K562 (cell line): ENCODE results near the gene NELL1. TPM values are rescaled to one million over a fixed set of nuclear protein-coding genes. Genes with fewer than 3 reads are reported as not detected.

ENCODE experiments used
- ATAC-seq: fragments of 200-7000 bp; cut with Tn5 transposase; 3 replicates; pipeline ENCODE4 v1.9.1; 2020; ENCODE audit warnings: moderate library complexity
- BruUV-seq: library from RNA; stranded (reverse); fragments of 400-500 nt; replicated peaks from 2 replicates; lab custom pipeline; 2021; lab: Mats Ljungman, UMichigan
- CTCF ChIA-PET: fragments of 300-600 bp; formaldehyde crosslinking; extraction: SDS; loops from one replicate; lab custom pipeline; 2021; ENCODE audit warnings: low intra/inter-chr PET ratio; lab: Yijun Ruan, JAX
- POLR2A ChIA-PET: fragments of 300-600, 350-650 bp; sonication (Branson Sonifier 250); formaldehyde crosslinking; extraction: SDS; loops from one replicate; lab custom pipeline; 2021; ENCODE audit warnings: antibody characterized with exemption, inconsistent platforms; lab: Yijun Ruan, JAX
- DNase-seq, 4 experiments: peaks; one replicate each; pipeline versions ENCODE4 v3.0.0 to v3.0.0-alpha.2; 2011 to 2018; ENCODE audit warnings: low spot score in 3 of 4, mixed read lengths in 3 of 4; ENCODE audit errors: extremely low read depth in 1 of 4
- FAIRE-seq: peaks from 2 replicates; lab custom pipeline; 2011; peaks lifted over from hg19 to GRCh38; lab: Jason Lieb, UNC
- H2AFZ ChIP-seq: 2 replicates; pipeline ENCODE4 v1.6.0; 2011; ENCODE audit warnings: low read depth, low read length, control low read depth, inconsistent platforms
- H3K27ac ChIP-seq: fragments of 200-600 bp; 3 replicates; pipeline ENCODE4 v1.8.0; 2011; ENCODE audit warnings: low read depth, mild to moderate bottlenecking, control low read depth, inconsistent platforms, low read length, moderate library complexity, mixed read lengths; ENCODE audit errors: extremely low read depth
- H3K27me3 ChIP-seq, 2 experiments: fragments of 300-600 bp in 1 of 2; 2 replicates in 1 of 2; 3 replicates in 1 of 2; pipeline versions ENCODE4 v1.6.0 to v1.8.0; 2011; ENCODE audit warnings: inconsistent platforms in 2 of 2, low read length in 2 of 2, mild to moderate bottlenecking in 1 of 2, mixed read lengths in 1 of 2, moderate library complexity in 1 of 2; ENCODE audit not compliant: control insufficient read depth in 2 of 2, insufficient read depth in 2 of 2
- H3K36me3 ChIP-seq: fragments of 300-600 bp; 3 replicates; pipeline ENCODE4 v1.8.0; 2011; ENCODE audit warnings: mild to moderate bottlenecking, low read length, inconsistent platforms; ENCODE audit not compliant: control insufficient read depth, insufficient read depth
- H3K4me1 ChIP-seq, 2 experiments: fragments of 200-600 bp in 1 of 2; replicated peaks in 1 of 2; 2 replicates in 1 of 2; 3 replicates in 1 of 2; pipeline versions ENCODE4 v1.5.1 to v1.8.0; 2011; ENCODE audit warnings: inconsistent platforms in 2 of 2, low read length in 2 of 2, mild to moderate bottlenecking in 1 of 2, mixed read lengths in 1 of 2, moderate library complexity in 1 of 2; ENCODE audit not compliant: control insufficient read depth in 2 of 2, insufficient read depth in 2 of 2
- H3K4me2 ChIP-seq: 2 replicates; pipeline ENCODE4 v1.6.1; 2011; ENCODE audit warnings: low read length, control low read depth, inconsistent platforms, mixed read lengths; ENCODE audit not compliant: insufficient read depth
- H3K4me3 ChIP-seq: fragments of 200-600 bp; sonication (generic), shearing (Covaris generic); 2 replicates; pipeline ENCODE4 v1.5.1; 2016; ENCODE audit warnings: control low read depth, inconsistent platforms
- H3K79me2 ChIP-seq: fragments of 200-600 bp; 3 replicates; pipeline ENCODE4 v1.8.0; 2011; ENCODE audit warnings: low read length, inconsistent platforms; ENCODE audit not compliant: control insufficient read depth, insufficient read depth
- H3K9ac ChIP-seq, 2 experiments: 2 replicates each; pipeline versions ENCODE4 v1.6.0 to v1.6.1; 2011; ENCODE audit warnings: low read depth in 2 of 2, low read length in 2 of 2, control low read depth in 1 of 2, inconsistent platforms in 1 of 2, mild to moderate bottlenecking in 1 of 2, mixed read lengths in 1 of 2; ENCODE audit not compliant: insufficient read depth in 1 of 2
- H3K9me1 ChIP-seq: one replicate; pipeline ENCODE4 v1.6.0; 2011; ENCODE audit warnings: inconsistent platforms, mild to moderate bottlenecking, low read length, moderate library complexity; ENCODE audit not compliant: control insufficient read depth, insufficient read depth
- H3K9me3 ChIP-seq: replicated peaks from 2 replicates; pipeline ENCODE4 v1.5.1; 2011; ENCODE audit warnings: low read depth, low read length, inconsistent platforms; ENCODE audit not compliant: control insufficient read depth, insufficient read depth
- H4K20me1 ChIP-seq: replicated peaks from 2 replicates; pipeline ENCODE4 v1.6.1; 2011; ENCODE audit warnings: low read length, inconsistent platforms, mixed read lengths; ENCODE audit not compliant: control insufficient read depth, insufficient read depth
- BCOR ChIP-seq: fragments of 450-650 bp; IDR thresholded peaks from 2 replicates; pipeline ENCODE4 v1.6.1; 2016
- BMI1 ChIP-seq: fragments of 150-350 bp; IDR thresholded peaks from 2 replicates; pipeline ENCODE4 v1.6.1; 2014; ENCODE audit warnings: low read length
- HINFP ChIP-seq: fragments of 450-650 bp; conservative IDR thresholded peaks from 2 replicates; pipeline ENCODE4 v1.6.1; 2016; ENCODE audit warnings: missing genetic modification characterization, low read depth, mild to moderate bottlenecking, control low read depth, missing compliant biosample characterization
- KDM2B ChIP-seq: fragments of 250-450 bp; sonication (Bioruptor Pico); IDR thresholded peaks from 2 replicates; pipeline ENCODE4 v1.8.0; 2021; ENCODE audit warnings: mild to moderate bottlenecking, moderate library complexity
- MYNN ChIP-seq, 2 experiments: sonication (generic); formaldehyde crosslinking in 1 of 2; IDR thresholded peaks; 2 replicates each; pipeline versions ENCODE4 v1.5.0 to v1.6.1; 2016 to 2020; ENCODE audit warnings: antibody characterized with exemption in 1 of 2, missing genetic modification reagents in 1 of 2
- NR2F6 ChIP-seq: fragments of 450-650 bp; formaldehyde crosslinking; IDR thresholded peaks from 2 replicates; pipeline ENCODE4 v1.4.0; 2020; ENCODE audit warnings: mild to moderate bottlenecking
- OTX1 ChIP-seq: fragments of 450-650 bp; formaldehyde crosslinking; IDR thresholded peaks from 2 replicates; pipeline ENCODE4 v1.4.0; 2022; ENCODE audit warnings: mild to moderate bottlenecking
- PTTG1 ChIP-seq: fragments of 450-650 bp; IDR thresholded peaks from 2 replicates; pipeline ENCODE4 v1.6.1; 2016; ENCODE audit warnings: low read depth, mild to moderate bottlenecking, missing genetic modification characterization, missing compliant biosample characterization
- SMAD4 ChIP-seq: fragments of 250-450 bp; sonication (Bioruptor Pico); conservative IDR thresholded peaks from 2 replicates; pipeline ENCODE4 v1.8.0; 2021; ENCODE audit warnings: inconsistent platforms, mild to moderate bottlenecking, moderate library complexity
- TBP ChIP-seq: optimal IDR thresholded peaks from 2 replicates; pipeline ENCODE3; 2011; ENCODE audit warnings: low read depth, low read length, improper control_type of control experiment
- ZNF316 ChIP-seq: fragments of 450-650 bp; IDR thresholded peaks from 2 replicates; pipeline ENCODE4 v1.6.1; 2016
- ZNF395 ChIP-seq: fragments of 200-800 bp; sonication (Bioruptor generic); IDR thresholded peaks from 2 replicates; pipeline ENCODE4 v1.6.1; 2017; ENCODE audit warnings: missing genetic modification characterization, missing compliant biosample characterization
- ZSCAN29 ChIP-seq: fragments of 450-650 bp; IDR thresholded peaks from 2 replicates; pipeline ENCODE4 v1.6.1; 2017
- WGBS: fragments of 100-300 bp; shearing (Covaris generic); methylation state at CpG from one replicate; pipeline ENCODE4 v1.1.6; 2016; ENCODE audit warnings: low coverage, mixed read lengths; ENCODE audit not compliant: insufficient coverage; ENCODE audit errors: missing lambda C conversion rate; 5-methylcytosine and 5-hydroxymethylcytosine counted together
- in situ Hi-C: fragments of 300-500 bp; cut with MboI; formaldehyde crosslinking; loops from 4 replicates; pipeline ENCODE4 v1.15.0; 2018; ENCODE audit warnings: inconsistent platforms, mixed read lengths
- intact Hi-C: fragments of 100-400 bp; cut with micrococcal nuclease; formaldehyde crosslinking; loops from 2 replicates; pipeline ENCODE4 v1.14.2; 2022
- polyA plus RNA-seq, 8 experiments: library from polyadenylated mRNA; depleted of rRNA in 4 of 8; stranded (reverse) in 5 of 8; unstranded in 3 of 8; fragments of >200 nt; fragmentation: Nextera tagmentation in 2 of 8; fragmentation: Illumina TruSeq in 1 of 8; extraction: Ambion mirVana in 2 of 8; extraction: Trizol in 1 of 8; gene quantifications; 2 replicates each; pipeline versions ENCODE4 v1.2.1 to v1.2.3, GENCODE V29; 2011 to 2014; ENCODE audit warnings: inconsistent platforms in 1 of 8, missing spikeins in 1 of 8
- total RNA-seq, 7 experiments: library from RNA; depleted of rRNA in 6 of 7; stranded (reverse); fragments of >200 nt in 6 of 7; fragmentation: Illumina TruSeq in 2 of 7; extraction: Trizol in 2 of 7; gene quantifications; 2 replicates each; pipeline versions ENCODE4 v1.2.1 to v1.2.3, GENCODE V29; 2011 to 2021; ENCODE audit warnings: low replicate concordance in 1 of 7

The NELL1 gene
- total and polyA plus RNA-seq, 9 of the 15 experiments (the other 6 are each of a cell fraction or from before 2014, with no cell fraction given) = not detected

- H3K9ac ChIP-seq = no peak overlapping the region
- H3K79me2 ChIP-seq = no peaks in the 10 kb centered on the region
- ChIA-PET CTCF (no interaction called here), POLR2A (no interaction called here)
- no TSS peak for BruUV-seq
- in situ Hi-C loops (no loop called here), intact Hi-C loops (no loop called here)
- no peak overlapping the region for H3K27ac ChIP-seq
- no peak overlapping the region for H3K4me2 ChIP-seq
- DNase-seq (no peak), FAIRE-seq (no peak), ATAC-seq (no peak)
- H3K4me1 ChIP-seq = no peaks in the 10 kb centered on the region
- no peak overlapping the region for H3K4me3 ChIP-seq
- H3K27me3 ChIP-seq = no peaks in the 10 kb centered on the region
- H4K20me1 ChIP-seq = no peaks in the 10 kb centered on the region
- H3K9me1 ChIP-seq = no peaks in the 10 kb centered on the region
- H3K36me3 ChIP-seq = no peaks in the 10 kb centered on the region
- no peak overlapping the region for H2AFZ ChIP-seq
- no peaks in the 10 kb centered on the region for H3K9me3 ChIP-seq
- TF ChIP-seq SMAD4 (CRISPR knock-in tag) (no peak), KDM2B (no peak), ZNF316 (no peak), BCOR (no peak), TBP (no peak)
Measured at GRCh38 chr11:20917306-20917705, 247.9 kb downstream of the NELL1 start.

- no TSS peak for BruUV-seq
- ChIA-PET CTCF (no interaction called here), POLR2A (no interaction called here)
- H2AFZ ChIP-seq = no peak overlapping the region
- H3K9me1 ChIP-seq = no peaks in the 10 kb centered on the region
- no peaks in the 10 kb centered on the region for H4K20me1 ChIP-seq
- in situ Hi-C loops (no loop called here), intact Hi-C loops (no loop called here)
- no peaks in the 10 kb centered on the region for H3K79me2 ChIP-seq
- 0% methylated on average over 4 of the region's 4 CpGs for WGBS
- no peak for ATAC-seq
- H3K4me2 ChIP-seq = no peak overlapping the region
- no peaks in the 10 kb centered on the region for H3K36me3 ChIP-seq
- H3K27ac ChIP-seq = no peak overlapping the region
- H3K9ac ChIP-seq = no peak overlapping the region
- DNase-seq = no peak
- no peaks in the 10 kb centered on the region for H3K27me3 ChIP-seq
- H3K4me1 ChIP-seq = no peaks in the 10 kb centered on the region
- no peak for FAIRE-seq
- no peaks in the 10 kb centered on the region; the same call in 1 of the 2 replicates for H3K9me3 ChIP-seq
- H3K4me3 ChIP-seq = no peak overlapping the region
- no peak for TF ChIP-seq MYNN (IDR thresholded peaks at IDR 0.05)
- no peak for TF ChIP-seq MYNN (CRISPR knock-in tag; IDR thresholded peaks at IDR 0.05)
- no peak for TF ChIP-seq PTTG1 (tag)
- no peak for TF ChIP-seq ZSCAN29
- TF ChIP-seq NR2F6 (CRISPR knock-in tag) = no peak
- no peak for TF ChIP-seq BMI1
- TF ChIP-seq OTX1 (CRISPR knock-in tag) = no peak
- TF ChIP-seq ZNF395 (CRISPR knock-in tag) = no peak
- no peak for TF ChIP-seq HINFP (tag)
Measured at GRCh38 chr11:20926799-20927540, 257.6 kb downstream of the NELL1 start.
